Stomach (tissue), 9 donors: ENCODE measurements around the gene SWI5. TPM values are rescaled to one million over a fixed set of nuclear protein-coding genes. Genes with fewer than 3 reads are reported as not detected.

Experiments used
- DNase-seq, 2 donors: peaks; one replicate each; pipeline versions ENCODE4 v3.0.0 to v3.0.0-alpha.2; 2013 to 2019
- H3K27ac ChIP-seq, 5 donors: fragments of 200-600 bp in 4 of 5; sonication (generic) in 4 of 5; one replicate each; pipeline ENCODE4 v1.5.1; 2013 to 2019; ENCODE audit warnings: mild to moderate bottlenecking in 1 of 5, moderate library complexity in 1 of 5
- H3K27me3 ChIP-seq, 3 donors: fragments of 200-600 bp; sonication (generic); one replicate each; pipeline ENCODE4 v1.5.1; 2017 to 2019; ENCODE audit warnings: mixed run types in 1 of 3
- H3K36me3 ChIP-seq, 4 donors: fragments of 200-600 bp; sonication (generic); 1 replicate in 3 of 4; 2 replicates in 1 of 4; pipeline ENCODE4 v1.5.1; 2016 to 2019
- H3K4me1 ChIP-seq, 4 donors: fragments of 200-600 bp; sonication (generic); one replicate each; pipeline ENCODE4 v1.5.1; 2016 to 2019
- H3K4me3 ChIP-seq, 4 donors: fragments of 200-600 bp; sonication (generic) in 3 of 4; one replicate each; pipeline ENCODE4 v1.5.1; 2016 to 2019; ENCODE audit warnings: mild to moderate bottlenecking in 1 of 4
- H3K9me3 ChIP-seq, 4 donors: fragments of 200-600 bp; sonication (generic); one replicate each; pipeline ENCODE4 v1.5.1; 2016 to 2019
- CTCF ChIP-seq, 7 experiments: fragments of 450-650 bp in 4 of 7; fragments of 200-600 bp in 3 of 7; sonication (generic) in 3 of 7; IDR thresholded peaks; one replicate each; pipeline ENCODE4 v1.5.1; 2016 to 2019; ENCODE audit warnings: antibody characterized with exemption in 7 of 7, control low read depth in 2 of 7, mild to moderate bottlenecking in 1 of 7
- EP300 ChIP-seq: sonication (generic); formaldehyde crosslinking; IDR thresholded peaks from one replicate; pipeline ENCODE4 v1.6.1; 2017; ENCODE audit warnings: antibody characterized with exemption
- POLR2A ChIP-seq, 4 donors: fragments of 450-650 bp; IDR thresholded peaks; one replicate each; pipeline ENCODE4 v1.6.1; 2016; ENCODE audit warnings: antibody characterized with exemption in 4 of 4, control low read depth in 2 of 4, mild to moderate bottlenecking in 1 of 4, moderate library complexity in 1 of 4
- POLR2AphosphoS5 ChIP-seq, 3 donors: sonication (generic); formaldehyde crosslinking; IDR thresholded peaks; one replicate each; pipeline ENCODE4 v1.6.1; 2016; ENCODE audit warnings: antibody characterized with exemption in 3 of 3
- WGBS, 5 donors: extraction: QIAGEN DNeasy Blood & Tissue Kit in 3 of 5; methylation state at CpG; one replicate each; pipeline versions ENCODE4 v1.1.5 to v1.1.7; 2013 to 2018; 5-methylcytosine and 5-hydroxymethylcytosine counted together
- intact Hi-C: fragments of 100-400 bp; cut with DNase I; formaldehyde crosslinking; loops from one replicate; pipeline ENCODE4 v1.15.1; 2023; ENCODE audit warnings: low total_unique reads
- polyA plus RNA-seq, 3 donors: library from polyadenylated mRNA; stranded (reverse); fragments of 200-250 nt; gene quantifications; one replicate each; pipeline ENCODE4 v1.2.3, GENCODE V29; 2013
- total RNA-seq, 5 donors: library from RNA; depleted of rRNA; stranded (reverse); fragments of >200 nt; gene quantifications; one replicate each; pipeline versions ENCODE4 v1.1.0 to v1.2.3, GENCODE V29; 2014 to 2016
- donor health status: healthy with polysubstance abuse.
- donor health status: Bipolar disorder and iron deficiency.
- donor health status: healthy.

SWI5 gene
- total and polyA plus RNA-seq, 8 donors: 8.1 to 61.3 (median 32.9) TPM; not detected in 2

DNA sequence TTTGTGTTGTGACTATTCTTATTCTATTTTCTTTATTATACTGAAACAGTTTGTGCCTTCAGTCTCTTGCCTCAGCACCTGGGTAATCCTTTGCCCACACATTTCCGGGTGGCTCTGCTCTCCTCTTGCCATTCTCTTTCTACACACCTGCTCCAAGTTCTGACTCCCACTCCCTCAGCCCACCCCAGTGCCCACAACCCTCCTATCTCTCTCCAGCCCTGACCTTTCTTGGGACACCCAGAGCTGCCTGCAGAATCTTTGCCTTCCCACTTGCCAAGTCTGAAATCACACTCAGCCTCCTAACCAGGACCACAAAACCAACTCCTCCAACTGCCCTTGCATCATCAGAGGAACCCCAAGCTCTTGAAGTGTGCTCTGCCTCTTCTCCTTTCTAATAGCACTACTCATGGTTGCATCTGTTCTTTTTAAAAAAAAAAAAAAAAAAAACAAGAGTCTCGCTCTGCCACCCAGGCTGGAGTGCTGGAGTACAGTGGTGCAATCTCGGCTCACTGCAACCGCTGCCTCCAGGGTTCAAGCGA, 4.1 kb downstream of the SWI5 start:
- Histone ChIP-seq H3K27ac (peak overlapping the region in 2 of 5 donors; percentile 20 to 46), H3K27me3 (no peaks in the 10 kb centered on the region), H3K36me3 (peaks cover 0 to 3% (median 1%) of the 10 kb centered on the region in 4 donors), H3K4me1 (peaks cover 10 to 36% (median 24%) of the 10 kb centered on the region in 4 donors), H3K4me3 (no peak overlapping the region), H3K9me3 (no peaks in the 10 kb centered on the region)
- no peak for TF ChIP-seq EP300
- no peak for TF ChIP-seq POLR2A (IDR thresholded peaks at IDR 0.05)
- TF ChIP-seq CTCF (IDR thresholded peaks at IDR 0.05): no peak
- TF ChIP-seq POLR2AphosphoS5 (IDR thresholded peaks at IDR 0.05): no peak
- intact Hi-C loops: no loop called here
- 82 to 95% (median 92%) methylated on average over 5 of the region's 5 CpGs for WGBS, 5 donors
- no peak for DNase-seq

- TF ChIP-seq POLR2AphosphoS5 (IDR thresholded peaks at IDR 0.05): no peak
- no peak for TF ChIP-seq CTCF (IDR thresholded peaks at IDR 0.05)
- no peak for TF ChIP-seq POLR2A (IDR thresholded peaks at IDR 0.05)
- TF ChIP-seq EP300: no peak
- no peak for DNase-seq
- Histone ChIP-seq H3K27me3 (no peaks in the 10 kb centered on the region), H3K27ac (no peak overlapping the region), H3K4me1 (peaks cover 1 to 23% (median 12%) of the 10 kb centered on the region in 4 donors), H3K9me3 (no peaks in the 10 kb centered on the region), H3K36me3 (peaks cover 4 to 27% (median 22%) of the 10 kb centered on the region in 4 donors), H3K4me3 (no peak overlapping the region)
- WGBS, 5 donors: 96 to 98% (median 97%) methylated on average over 6 of the region's 6 CpGs
- intact Hi-C loops: no loop called here
Observed at GRCh38 chr9:128282500-128282899, 6.4 kb downstream of the SWI5 start.

GRCh38 chr9:128285033-128285784, 9.1 kb downstream of the SWI5 start:
- TF ChIP-seq POLR2AphosphoS5 (IDR thresholded peaks at IDR 0.05) (no peak), CTCF (IDR thresholded peaks at IDR 0.05) (no peak)
- WGBS, 5 donors: 90 to 95% (median 93%) methylated on average over 10 to 12 of the region's 12 CpGs

GRCh38 chr9:128286440-128286839, 10.4 kb downstream of the SWI5 start:
- Histone ChIP-seq H3K27ac (no peak overlapping the region), H3K4me1 (no peaks in the 10 kb centered on the region), H3K4me3 (no peak overlapping the region), H3K36me3 (peaks cover 4 to 51% (median 42%) of the 10 kb centered on the region in 4 donors), H3K27me3 (no peaks in the 10 kb centered on the region), H3K9me3 (no peaks in the 10 kb centered on the region)
- 55 to 66% (median 63%) methylated on average over 6 of the region's 6 CpGs for WGBS, 5 donors
- TF ChIP-seq POLR2AphosphoS5 (IDR thresholded peaks at IDR 0.05): no peak
- intact Hi-C loops: no loop called here
- peak in 1 of 2 donors; percentile 85 for DNase-seq

More at GRCh38 chr9:128285033-128285784, 9.1 kb downstream of the SWI5 start:
- Histone ChIP-seq H3K4me3 (no peak overlapping the region), H3K4me1 (peaks cover 0 to under 1% (median 0%) of the 10 kb centered on the region in 4 donors), H3K27ac (no peak overlapping the region), H3K9me3 (no peaks in the 10 kb centered on the region), H3K27me3 (no peaks in the 10 kb centered on the region), H3K36me3 (peaks cover 4 to 47% (median 42%) of the 10 kb centered on the region in 4 donors)
- DNase-seq: no peak
- intact Hi-C loops: no loop called here
